A172 (cell line): ENCODE data around the gene PPM1M. TPM values are rescaled to one million over a fixed set of nuclear protein-coding genes. Genes with fewer than 3 reads are reported as not detected.
A peak's percentile ranks its signal among the peaks of the same experiment; 100 is the strongest.

ENCODE experiments used
- DNase-seq: peaks from one replicate; pipeline ENCODE4 v3.0.0-alpha.2; 2015; ENCODE audit warnings: low spot score
- total RNA-seq: library from RNA; depleted of rRNA; stranded (reverse); fragments of >200 nt; shearing (Covaris generic); gene quantifications from 2 replicates; pipeline ENCODE4 v1.2.3, GENCODE V29; 2014; rRNA removed

Gene PPM1M
- total RNA-seq, result 15.6 and 19.5 TPM in 2 replicates

- DNase-seq, result no peak
Measured at GRCh38 chr3:52245322-52246263, at the start of gene PPM1M. PPM1M (plus strand) TSS chr3:52245759; CDS start chr3:52245825, 66 bp downstream.

- DNase-seq, result peak; percentile 38
Measured at GRCh38 chr3:52195823-52196331, 49.7 kb upstream of the PPM1M start.

- DNase-seq, result no peak
Measured at GRCh38 chr3:52196977-52197376, 48.6 kb upstream of the PPM1M start.

- no peak for DNase-seq
Measured at GRCh38 chr3:52197499-52197841, 48.1 kb upstream of the PPM1M start.

- DNase-seq, result peak; percentile 75
Measured at GRCh38 chr3:52197842-52198625, 47.5 kb upstream of the PPM1M start, which contains the start of gene ALAS1. ALAS1 (plus strand) TSS chr3:52198160; CDS start chr3:52199242, 1,082 bp downstream.

- no peak for DNase-seq
Measured at GRCh38 chr3:52198643-52199608, 46.6 kb upstream of the PPM1M start.

GRCh38 chr3:52200981-52201679 lies 44.4 kb upstream of the PPM1M start:
- DNase-seq, result no peak

GRCh38 chr3:52202384-52203077 lies 43.0 kb upstream of the PPM1M start:
- no peak for DNase-seq

GRCh38 chr3:52203701-52204100 lies 41.9 kb upstream of the PPM1M start:
- DNase-seq, result no peak

GRCh38 chr3:52204337-52205073 lies 41.1 kb upstream of the PPM1M start:
- DNase-seq, result no peak

GRCh38 chr3:52205727-52206372 lies 39.7 kb upstream of the PPM1M start:
- DNase-seq, result peak; percentile 83

GRCh38 chr3:52208556-52208955 lies 37.0 kb upstream of the PPM1M start:
- no peak for DNase-seq

GRCh38 chr3:52210037-52210436 lies 35.5 kb upstream of the PPM1M start:
- DNase-seq, result no peak

- DNase-seq, result no peak
Measured at GRCh38 chr3:52210550-52211046, 35.0 kb upstream of the PPM1M start.

GRCh38 chr3:52211268-52211891 lies 34.2 kb upstream of the PPM1M start:
- DNase-seq, result no peak

- no peak for DNase-seq
Measured at GRCh38 chr3:52213005-52213404, 32.6 kb upstream of the PPM1M start.

GRCh38 chr3:52213901-52214300 lies 31.7 kb upstream of the PPM1M start:
- DNase-seq, result no peak

GRCh38 chr3:52215351-52215750 lies 30.2 kb upstream of the PPM1M start:
- no peak for DNase-seq
